A549 (cell line): ENCODE results near the gene PI4KA.

Experiments used
- EP300 ChIP-seq, 2 experiments: fragments of >200 bp; sonication (Bioruptor Twin); formaldehyde crosslinking; IDR thresholded peaks; 2 replicates in 1 of 2; 3 replicates in 1 of 2; pipeline ENCODE4 v1.6.1; 2016 to 2017
- JUNB ChIP-seq: fragments of >200 bp; sonication (Bioruptor Twin); formaldehyde crosslinking; IDR thresholded peaks from 2 replicates; pipeline ENCODE4 v1.6.1; 2016
- NR3C1 ChIP-seq: fragments of >200 bp; sonication (Bioruptor Twin); formaldehyde crosslinking; IDR thresholded peaks from 3 replicates; pipeline ENCODE4 v1.6.1; 2017
- ZSCAN20 ChIP-seq: fragments of 250-450 bp; sonication (Bioruptor Pico); IDR thresholded peaks from 2 replicates; pipeline ENCODE4 v1.8.0; 2022; ENCODE audit warnings: mild to moderate bottlenecking, moderate library complexity
- TF ChIP-seq, protein P1 (sequence below): fragments of >200 bp; sonication (Bioruptor Twin); formaldehyde crosslinking; IDR thresholded peaks from 3 replicates; pipeline ENCODE4 v1.5.1; 2016

DNA sequence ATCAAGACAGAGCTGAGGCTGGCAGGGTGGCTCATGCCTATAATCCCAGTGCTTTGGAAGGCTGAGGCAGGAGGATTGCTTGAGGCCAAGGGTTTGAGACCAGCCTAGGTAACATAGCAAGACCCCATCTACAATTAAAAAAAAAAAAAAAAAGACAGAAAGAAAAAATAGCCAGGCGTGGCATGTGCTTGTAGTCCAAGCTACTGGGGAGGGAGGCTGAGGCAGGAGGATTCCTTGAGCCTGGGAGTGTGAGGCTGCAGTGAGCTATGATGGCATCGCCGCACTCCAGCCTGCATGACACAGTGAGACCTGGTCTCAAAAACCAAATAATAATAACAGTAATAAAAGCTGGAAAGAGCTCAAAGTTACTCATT is 75.3 kb downstream of the PI4KA start:
- no peak for TF ChIP-seq ZSCAN20
- TF ChIP-seq EP300 (IDR thresholded peaks at IDR 0.05), result no peak
- TF ChIP-seq, protein P1, sequence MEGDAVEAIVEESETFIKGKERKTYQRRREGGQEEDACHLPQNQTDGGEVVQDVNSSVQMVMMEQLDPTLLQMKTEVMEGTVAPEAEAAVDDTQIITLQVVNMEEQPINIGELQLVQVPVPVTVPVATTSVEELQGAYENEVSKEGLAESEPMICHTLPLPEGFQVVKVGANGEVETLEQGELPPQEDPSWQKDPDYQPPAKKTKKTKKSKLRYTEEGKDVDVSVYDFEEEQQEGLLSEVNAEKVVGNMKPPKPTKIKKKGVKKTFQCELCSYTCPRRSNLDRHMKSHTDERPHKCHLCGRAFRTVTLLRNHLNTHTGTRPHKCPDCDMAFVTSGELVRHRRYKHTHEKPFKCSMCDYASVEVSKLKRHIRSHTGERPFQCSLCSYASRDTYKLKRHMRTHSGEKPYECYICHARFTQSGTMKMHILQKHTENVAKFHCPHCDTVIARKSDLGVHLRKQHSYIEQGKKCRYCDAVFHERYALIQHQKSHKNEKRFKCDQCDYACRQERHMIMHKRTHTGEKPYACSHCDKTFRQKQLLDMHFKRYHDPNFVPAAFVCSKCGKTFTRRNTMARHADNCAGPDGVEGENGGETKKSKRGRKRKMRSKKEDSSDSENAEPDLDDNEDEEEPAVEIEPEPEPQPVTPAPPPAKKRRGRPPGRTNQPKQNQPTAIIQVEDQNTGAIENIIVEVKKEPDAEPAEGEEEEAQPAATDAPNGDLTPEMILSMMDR, result no peak
- no peak for TF ChIP-seq JUNB
- no peak for TF ChIP-seq NR3C1
